GM21390 (cell line): ENCODE data around the gene LGR6.
"Not testable (repeated sequence)": the region's sequence is repeated elsewhere in the genome, so short reads cannot be mapped to it uniquely, and the experiment has no call there.

Experiments
- ATAC-seq: cut with Tn5 transposase; IDR thresholded peaks from one replicate; pipeline ENCODE4 v1.9.1; 2021; ENCODE audit not compliant: unreplicated experiment

LGR6 gene

DNA sequence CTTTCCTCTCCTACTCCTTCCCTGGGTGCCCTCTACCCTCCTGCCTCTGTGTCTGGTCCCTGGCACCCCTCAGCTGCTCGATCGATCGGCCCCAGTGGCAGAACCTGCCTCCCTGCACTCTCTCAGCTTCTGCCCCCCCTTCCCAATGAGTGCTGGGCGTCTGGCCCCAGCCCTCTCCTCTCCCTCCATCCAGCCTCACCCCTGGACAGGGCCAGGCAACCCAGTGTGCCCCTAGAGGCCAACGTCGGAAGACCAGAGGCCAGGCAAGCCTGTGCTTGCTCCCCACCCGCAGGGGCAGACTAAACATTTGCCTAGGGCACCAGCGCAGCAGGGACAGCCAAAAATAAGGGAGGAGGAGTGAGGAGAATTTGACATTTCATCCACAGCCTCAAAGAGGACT, 43.5 kb downstream of the LGR6 start:
- ATAC-seq = no peak

DNA sequence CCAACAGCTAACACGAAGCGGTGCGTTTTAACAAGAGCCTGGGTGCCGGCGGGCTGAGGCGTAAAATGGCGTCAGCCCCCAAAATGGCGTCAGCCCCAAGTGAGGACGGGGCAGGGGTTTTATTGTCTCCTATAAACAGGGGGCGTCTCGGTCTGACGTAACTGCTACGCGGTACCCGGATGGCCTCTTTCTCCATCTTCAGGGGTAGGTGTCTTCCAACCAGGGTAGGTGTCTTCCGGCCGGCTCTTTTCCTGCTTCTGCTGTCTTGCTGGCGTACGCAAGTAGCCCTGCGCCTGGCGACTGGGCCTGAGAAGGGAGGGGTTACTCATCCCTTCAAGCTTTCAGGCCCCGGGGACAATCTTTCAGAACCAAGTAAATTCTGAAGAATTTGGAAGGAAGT, 45.3 kb downstream of the LGR6 start:
- ATAC-seq = no peak

DNA sequence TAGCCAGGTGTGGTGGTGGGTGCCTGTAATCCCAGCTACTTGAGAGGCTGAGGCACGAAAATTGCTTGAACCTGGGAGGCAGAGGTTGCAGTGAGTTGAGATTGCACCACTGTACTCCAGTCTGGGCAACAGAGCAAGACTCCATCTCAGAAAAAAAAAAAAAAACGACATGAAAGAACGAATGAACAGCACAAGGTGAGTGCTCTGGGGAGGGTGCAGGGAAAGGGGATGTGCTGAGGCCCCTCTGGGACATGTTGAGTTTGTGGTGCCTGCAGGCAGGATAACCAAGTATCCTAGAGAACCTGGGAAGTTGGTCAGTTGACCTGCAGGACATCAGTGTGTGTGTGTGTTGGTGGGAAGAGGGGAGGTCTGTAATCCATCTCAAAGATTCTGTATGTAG, 46.6 kb downstream of the LGR6 start:
- not testable (repeated sequence) for ATAC-seq

DNA sequence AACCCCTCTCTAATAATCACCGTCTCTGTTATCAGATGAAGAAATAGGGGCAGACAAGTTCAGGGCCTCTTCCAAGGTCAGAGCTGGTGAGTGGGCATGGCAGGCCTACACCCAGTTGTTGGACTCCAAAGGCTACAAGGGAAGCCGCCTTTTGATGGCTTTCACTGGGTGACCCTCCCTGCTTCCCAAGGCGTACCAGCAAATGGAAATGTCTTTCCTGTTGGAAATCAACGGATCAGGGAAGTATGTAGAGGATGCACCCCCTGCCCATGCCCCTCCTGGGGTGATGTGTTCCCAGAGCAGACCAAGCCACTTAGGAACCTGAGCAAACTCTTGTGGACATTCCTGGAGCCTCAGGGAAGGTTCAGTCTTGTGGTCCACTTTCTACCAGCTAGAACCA, 47.4 kb downstream of the LGR6 start:
- ATAC-seq = no peak

DNA sequence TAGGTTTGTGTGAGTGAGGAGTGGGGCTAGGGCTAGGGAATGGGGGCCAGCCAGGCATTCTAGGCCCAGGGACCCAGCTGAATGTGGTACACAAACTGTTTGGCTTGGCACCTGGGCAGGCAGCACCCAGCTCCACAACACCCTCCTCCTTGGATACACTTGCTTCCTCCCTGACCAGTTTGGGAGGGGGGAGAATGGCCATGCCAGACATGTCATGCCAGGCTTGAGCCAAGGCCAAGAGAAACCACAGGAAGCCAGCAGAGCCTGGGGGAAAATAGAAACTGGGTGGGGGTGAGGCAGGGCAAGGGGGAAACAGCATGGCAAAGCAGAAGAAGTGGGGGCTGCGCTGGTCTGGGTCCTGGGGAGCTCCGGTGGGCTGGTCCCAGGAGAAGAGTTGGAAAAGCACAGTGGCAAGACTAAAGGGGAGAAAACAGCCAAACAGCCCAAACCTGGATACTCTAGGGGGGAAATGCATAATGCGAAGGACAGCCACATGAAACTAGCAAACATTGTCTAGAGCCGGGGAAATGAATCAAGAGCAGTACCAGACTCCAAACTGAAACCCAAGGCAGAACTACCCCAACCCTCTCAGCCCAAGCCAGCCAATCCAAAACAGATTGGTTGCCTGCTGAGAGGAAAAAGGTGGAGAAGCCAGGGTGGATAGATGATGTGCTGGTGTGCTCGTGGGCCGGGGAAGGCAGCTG, 47.9 kb downstream of the LGR6 start:
- ATAC-seq = no peak

DNA sequence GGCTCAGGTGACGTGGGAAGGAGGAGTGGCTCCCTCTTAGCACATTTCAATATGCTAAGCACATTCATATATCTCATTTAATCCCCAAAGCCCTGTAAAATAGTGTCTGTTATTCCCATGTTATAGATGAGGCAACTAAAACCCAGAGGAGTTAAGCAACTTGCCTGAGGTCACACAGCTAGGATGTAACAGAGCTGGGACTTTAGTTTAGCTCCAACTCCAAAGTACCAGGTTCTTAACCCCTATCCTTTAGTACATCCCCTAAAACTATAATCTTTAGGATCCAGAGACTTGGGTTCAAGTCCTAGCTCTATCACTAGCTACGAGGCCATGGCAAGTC, 48.5 kb downstream of the LGR6 start:
- no peak for ATAC-seq

DNA sequence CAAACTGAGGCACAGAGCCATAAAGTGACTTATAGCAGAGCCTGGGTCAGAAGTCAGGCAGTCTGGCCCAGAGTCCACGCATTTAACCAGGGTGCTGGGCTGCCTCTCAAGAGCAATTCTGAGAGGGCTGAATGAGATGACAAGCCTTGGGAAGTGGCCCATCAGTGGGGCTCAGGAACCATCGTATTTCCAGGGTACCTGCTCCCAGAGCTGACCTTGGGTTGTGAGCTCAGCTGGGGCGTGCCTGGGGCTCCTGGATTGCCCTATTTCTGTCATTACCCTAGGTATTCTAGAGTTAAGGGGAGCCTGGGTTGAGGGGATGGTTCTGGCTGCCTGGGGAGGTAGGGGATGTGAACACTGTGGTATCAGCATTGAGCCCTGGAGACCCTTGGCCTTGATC, 49.4 kb downstream of the LGR6 start:
- ATAC-seq = no peak

DNA sequence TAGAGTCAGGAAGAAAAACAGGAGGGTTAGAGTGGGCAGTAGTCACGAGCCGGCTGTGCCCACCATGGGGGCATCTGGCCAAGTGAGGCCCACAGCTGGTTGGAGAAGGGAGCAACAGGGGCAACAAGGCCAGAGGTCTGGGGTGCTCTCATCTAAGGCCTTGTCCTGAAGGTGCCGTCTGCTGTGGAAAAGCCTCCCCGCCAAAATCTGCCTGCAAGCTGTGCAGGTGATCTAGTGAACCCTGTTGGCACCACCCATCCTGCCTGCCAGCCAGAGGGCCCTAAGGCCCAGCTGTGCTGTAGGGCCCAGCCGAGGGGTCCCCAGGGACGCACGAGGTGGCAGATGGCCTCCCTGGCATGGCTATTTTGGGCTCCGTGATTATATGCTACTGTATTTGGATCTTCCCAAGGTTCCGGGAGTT, 51.3 kb downstream of the LGR6 start:
- no peak for ATAC-seq

DNA sequence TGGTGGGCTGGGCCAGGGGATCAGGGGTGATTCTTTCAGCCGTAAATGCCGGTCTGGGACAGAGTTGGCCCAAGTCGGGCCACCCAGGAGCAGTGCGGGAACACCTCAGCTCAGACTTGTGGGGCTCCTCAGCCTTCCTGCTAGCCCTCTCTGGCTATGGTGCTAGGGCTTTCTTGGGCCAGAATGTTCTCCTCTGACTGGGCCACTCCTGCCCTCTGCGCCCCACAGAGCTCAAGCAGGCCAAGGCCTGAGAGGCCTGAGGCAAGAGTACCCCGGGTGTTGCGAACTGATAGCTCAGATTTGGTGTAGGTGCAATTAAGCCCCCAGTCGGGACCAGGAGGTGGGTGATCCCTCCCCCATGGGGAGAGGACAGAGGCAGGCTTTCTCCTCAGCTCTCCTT, 51.8 kb downstream of the LGR6 start:
- no peak for ATAC-seq

DNA sequence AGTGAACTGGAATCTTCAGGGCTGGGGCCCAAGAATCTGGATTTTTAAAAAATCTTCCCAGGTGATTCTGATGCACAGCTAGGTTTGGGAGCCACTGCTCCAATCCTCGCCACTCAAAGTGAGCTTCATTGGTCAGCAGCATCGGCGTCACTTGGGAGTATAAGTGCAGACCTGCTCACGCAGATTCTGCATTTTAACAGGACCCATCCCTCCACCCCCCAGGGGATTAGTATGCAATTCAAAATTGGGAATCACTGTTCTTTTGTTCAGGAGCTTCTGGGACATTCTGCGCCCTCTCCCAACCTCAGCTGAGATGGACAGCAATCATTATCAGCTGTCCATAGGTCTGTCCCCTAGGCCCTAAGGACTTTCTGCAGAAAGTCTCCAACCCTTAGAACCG, 53.5 kb downstream of the LGR6 start:
- ATAC-seq = no peak

DNA sequence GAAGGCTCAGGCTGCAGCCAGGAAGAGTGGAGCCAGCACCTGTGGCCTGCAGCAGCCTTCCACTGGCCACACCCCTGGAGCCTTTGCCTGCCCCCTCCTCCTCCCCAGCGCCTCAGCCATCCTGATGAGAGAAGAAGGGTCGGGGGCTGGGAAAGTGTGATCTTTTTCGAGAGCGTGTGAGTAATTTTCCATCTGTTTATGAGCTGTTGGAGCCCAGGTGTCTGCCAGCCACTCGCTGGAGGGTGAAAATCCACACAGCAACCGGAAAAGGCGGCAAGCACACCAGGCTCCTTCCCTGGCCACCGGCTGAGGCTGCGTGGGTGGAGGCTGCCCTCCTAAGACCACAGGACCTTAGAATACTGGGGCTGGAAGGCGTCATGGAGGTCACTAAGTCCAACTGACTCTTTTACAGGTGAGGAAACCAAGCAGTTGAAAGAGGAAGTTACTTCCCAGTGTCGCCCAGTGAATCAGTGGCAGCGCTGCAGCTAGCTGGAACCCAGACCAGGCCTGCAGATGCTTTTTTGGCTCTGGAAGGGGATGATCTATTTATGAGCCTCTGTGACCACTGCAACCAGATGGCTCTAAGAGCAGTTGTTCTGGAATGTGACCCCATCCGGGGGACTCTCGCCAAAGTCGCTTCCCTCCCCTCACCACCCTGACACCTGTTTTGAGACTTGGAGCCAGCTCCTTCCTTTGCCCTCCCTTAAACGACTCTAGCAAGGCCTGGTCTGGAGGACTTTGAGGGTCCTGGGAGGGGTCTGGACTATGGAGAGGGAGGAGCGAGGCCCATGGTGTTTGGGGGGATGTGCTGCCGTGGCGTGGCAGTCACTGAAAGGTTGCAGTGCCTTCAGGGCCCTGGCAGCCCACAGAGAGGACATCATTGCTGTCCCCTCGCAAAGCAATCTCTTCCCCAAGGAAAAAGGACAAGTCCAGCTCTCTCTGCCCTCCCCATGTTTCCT, 54.5 kb downstream of the LGR6 start:
- ATAC-seq = no peak

DNA sequence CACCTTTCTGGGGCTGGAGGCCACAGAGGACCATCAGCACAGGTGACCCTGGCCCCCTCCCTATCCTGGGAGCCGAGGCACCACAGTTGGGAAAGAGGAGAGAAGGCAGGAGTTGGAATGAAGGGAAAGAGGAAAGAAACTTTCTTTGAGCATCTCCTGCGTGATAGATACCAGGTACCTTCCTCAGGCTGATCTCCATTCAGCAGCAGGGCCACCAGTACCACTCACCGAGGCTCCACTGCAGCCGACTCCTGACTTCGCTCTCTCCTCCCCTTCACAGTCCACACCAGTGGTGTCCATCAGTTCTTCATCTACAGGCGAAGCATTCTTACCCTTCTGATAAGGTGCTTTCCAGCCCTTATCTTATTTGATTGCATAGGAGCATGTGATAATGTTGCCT, 55.3 kb downstream of the LGR6 start:
- no peak for ATAC-seq

DNA sequence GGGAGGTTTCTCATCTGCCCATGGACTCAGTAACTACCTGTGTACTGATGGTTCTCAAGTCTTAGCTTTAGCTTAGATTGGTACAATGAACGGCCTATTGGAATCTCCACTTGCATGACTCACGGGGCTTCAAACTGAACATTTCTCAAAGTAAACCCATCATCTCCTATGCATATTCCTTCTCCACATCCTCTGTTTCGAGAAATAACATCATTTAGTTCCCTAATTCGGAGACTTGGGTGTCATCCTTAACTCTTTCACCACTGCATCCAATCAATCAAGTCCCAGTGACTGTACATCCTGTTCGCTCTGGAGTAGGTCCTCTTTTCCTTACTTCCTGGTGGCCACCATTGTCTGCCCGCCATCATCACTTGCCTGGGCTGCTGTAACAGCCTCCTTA, 55.8 kb downstream of the LGR6 start:
- ATAC-seq = no peak

DNA sequence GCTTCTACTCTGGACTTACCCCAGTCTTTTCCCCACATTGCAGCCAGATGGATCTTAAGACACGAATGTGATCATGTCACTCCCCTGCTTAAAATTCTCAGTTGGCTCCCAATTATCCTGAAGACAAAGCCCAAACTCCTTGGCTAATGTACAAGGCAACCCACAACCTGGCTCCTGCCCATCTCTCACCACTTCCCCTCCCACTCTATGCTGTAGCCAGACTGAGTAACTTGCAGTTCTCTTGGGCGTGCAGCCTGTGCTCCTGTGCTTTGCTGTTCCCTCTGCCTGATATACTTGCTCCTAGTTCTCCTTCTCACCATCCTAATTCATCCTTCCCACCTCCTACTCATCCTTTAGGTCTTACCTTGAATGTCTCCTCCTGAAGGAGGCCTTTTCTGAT, 56.2 kb downstream of the LGR6 start:
- ATAC-seq = no peak

DNA sequence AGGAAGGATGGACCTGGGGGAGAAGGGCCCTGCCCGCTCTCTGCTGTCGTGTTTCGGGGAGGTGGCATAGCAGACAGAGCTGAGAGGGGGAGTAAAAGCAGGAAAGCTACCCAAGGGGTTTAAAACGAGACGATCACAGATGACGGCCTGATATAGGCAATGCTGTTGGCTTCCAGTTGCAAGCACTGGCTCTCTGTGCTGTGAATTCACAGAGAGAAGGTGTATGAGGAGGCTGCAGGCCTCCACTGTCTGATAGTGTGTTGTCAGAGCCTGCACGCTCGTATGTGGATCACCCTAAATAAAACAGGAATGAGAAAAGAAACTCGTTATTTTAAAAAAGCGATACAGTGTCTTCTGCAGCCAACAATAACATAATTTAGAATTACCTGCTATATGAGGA, 57.4 kb downstream of the LGR6 start:
- ATAC-seq = no peak

DNA sequence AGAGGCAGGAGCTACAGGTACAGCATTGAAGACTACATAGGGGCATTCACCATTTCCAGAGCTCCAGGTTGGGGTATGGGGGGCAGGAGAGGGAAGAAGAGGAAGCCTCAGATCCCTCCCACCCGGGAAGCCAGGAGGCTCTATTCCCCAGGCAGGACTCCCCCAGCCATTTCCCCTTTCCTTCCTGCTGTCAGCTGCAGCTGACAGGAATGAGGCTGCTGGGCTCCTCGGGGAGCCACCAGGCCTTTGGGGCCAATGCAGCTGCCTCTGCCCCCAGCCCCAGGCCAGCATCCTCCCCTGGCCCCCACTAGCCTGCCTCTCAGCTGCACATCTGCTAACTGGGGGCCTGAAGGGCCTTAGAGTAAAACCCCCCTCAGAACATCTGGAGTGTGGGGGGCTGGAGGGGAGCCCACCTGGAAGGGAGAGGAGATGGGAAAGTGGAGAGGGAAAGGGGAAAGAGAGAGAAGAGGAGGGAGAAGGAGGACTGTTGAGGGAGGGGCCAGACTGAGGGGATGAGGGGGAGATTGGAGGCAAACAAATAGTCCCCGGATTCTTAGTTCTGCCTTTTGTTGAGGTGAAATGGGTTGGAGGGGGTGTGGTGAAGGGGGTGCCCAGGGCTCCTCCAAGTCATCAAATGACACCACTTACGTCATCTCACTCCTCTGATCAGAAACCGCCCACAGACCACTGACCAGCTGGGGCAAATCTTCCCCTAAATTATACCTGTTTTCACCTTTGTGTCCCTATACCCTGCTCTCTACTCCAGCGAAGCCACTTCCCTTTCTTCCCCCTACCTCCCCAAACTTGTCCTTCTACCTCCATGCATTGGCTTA, 58.0 kb downstream of the LGR6 start:
- ATAC-seq = no peak

DNA sequence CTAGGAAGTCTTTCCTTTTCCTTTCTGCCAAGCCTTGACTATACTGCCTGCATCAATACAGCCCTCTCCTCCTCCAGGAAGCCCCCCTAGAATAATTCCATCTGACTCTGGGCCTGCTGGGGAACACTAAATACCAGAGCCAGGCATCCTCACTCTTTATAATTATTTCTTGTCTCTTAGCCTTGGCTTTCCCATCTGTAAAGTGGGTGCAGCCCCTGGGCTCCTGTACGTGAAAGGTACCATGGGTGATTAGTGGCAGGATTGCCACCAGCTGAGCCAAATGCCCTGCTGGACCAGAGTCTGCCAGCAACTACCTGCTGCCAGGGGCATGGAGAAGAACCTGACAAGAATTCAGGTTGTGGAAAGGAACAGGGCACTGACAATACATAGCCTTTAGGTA, 58.7 kb downstream of the LGR6 start:
- no peak for ATAC-seq

DNA sequence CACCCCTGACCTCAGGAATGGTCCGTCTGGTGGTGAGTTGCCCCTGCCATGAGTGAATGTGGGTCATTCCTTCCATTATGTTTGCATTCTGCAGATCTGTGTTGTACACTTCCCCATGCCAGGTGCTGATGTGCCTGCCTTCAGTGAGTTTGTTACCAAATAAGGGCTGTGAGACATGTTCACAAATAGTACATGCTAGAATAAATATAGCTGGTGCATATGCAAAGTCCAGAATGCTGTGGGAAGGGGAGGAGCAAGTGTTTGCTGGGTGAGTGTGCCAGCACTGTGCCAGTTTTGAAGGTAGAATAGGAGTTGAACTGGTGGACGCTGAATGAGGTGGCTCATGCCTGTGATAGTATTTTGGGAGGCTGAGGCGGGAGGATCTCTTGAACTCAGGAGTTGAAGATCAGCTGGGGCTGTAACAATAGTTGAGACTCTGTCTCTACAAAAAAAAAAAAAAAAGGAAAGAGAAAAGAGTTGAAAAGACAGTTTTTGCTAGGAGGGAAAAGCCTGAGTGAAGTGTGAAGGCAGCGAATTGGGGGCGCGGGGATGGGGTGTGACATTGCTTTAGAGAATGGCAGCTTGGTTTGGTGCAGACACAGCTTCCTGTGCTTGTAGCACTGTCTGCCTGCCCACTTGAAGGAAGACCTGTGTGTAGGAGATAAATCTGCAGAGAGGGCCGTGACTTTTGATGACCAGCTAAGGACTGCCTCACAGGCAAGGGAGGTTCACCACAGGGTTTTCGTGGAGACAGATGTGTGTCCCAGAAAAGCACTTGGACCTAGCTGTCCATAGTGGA, 61.1 kb downstream of the LGR6 start:
- ATAC-seq = no peak

DNA sequence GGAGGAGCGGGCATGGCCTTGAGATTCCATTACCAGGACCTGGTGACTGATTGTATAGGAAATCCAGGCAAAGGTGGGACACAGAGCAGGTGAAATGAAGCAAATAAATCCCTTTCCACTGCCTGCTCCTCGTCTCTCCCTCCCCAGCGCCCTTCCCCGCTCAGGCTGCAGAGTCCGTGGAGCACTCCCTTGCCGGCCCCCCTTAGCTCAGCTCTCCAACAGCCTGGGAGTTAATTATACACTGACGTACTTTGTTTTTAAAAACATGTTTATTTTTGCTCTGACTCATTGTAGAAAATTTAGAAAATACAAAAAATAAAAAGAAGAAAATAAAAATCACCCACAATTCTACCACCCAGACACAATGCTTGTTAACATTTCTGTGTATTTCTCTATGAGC, 61.7 kb downstream of the LGR6 start:
- no peak for ATAC-seq

DNA sequence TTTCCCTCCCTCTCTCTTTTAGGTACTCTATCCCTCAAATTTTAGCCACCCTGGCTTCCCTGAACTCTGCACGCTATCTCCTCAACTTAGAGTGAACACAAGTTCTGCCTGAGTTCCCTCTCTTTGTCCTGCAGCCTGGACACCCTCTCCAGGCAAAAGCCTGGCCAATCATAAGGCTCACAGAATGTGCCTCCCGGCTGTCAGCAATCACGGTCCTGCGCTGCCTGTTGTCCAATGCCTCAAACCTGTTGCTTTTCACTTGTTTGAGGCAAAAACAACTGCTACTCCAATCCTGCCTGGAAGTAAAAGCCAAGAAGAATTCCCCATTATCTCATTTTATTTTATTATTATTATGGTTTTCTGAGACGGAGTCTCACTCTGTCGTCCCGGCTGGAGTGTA, 66.1 kb downstream of the LGR6 start:
- no peak for ATAC-seq
